ENCODE data around the gene AKAP9. TPM values are rescaled to one million over a fixed set of nuclear protein-coding genes. Genes with fewer than 3 reads are reported as not detected.
"Not testable (repeated sequence)": the region's sequence is repeated elsewhere in the genome, so short reads cannot be mapped to it uniquely, and the experiment has no call there.

The AKAP9 gene
- total RNA-seq, 4 donors from 2014 or later = 49.4 to 192 (median 68.0) TPM

DNA sequence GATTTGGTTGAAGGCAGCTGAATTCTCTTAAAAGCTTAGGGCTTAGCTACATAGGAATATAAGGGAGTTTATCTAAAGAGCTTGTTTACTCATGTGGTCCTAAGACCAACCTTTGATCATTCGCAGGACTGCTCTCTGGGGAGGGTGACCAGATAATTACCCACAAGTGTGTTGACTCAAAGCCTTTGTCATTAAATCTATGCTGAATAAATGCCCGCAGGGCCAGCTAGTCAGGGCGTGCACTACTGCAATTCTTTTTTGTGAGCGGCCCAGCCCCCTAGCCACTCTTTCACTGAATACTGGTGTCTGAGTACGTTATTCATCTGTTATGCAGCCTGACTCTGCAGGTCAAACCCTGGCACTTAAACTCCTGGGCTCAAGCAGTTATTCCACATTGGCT lies 69.6 kb downstream of the AKAP9 start:
- WGBS = 96% methylated on average over 5 of the region's 5 CpGs
- TF ChIP-seq EP300 (IDR thresholded peaks at IDR 0.05) = no peak
- TF ChIP-seq POLR2A (IDR thresholded peaks at IDR 0.05) = no peak
- no peak for TF ChIP-seq POLR2AphosphoS5 (IDR thresholded peaks at IDR 0.05)
- H3K36me3 ChIP-seq = peaks cover 62% of the 10 kb centered on the region
- no peak overlapping the region for H3K4me3 ChIP-seq
- no peaks in the 10 kb centered on the region for H3K27me3 ChIP-seq
- H3K27ac ChIP-seq = no peak overlapping the region
- no peaks in the 10 kb centered on the region for H3K9me3 ChIP-seq
- DNase-seq (ENCODE audit: low spot score in 2 of 2) = no peak
- no peaks in the 10 kb centered on the region for H3K4me1 ChIP-seq

DNA sequence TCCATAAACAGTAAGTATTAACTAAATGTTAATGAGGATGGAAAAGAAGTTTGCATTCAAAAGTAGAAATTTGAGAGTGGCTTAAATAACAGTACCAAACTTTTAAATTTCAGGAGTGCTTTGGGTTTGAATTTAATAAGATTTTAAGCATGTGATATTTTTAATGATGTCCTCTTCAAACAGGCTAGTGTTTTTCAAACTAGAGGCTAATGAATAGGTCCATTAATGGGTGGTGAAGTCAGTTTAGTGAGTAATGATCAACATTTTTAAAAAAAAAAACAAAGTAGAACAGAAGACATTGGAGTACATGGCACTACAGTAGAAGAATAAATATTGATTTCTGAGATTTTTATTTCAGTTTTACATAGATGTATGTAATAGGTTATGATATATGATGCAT lies 72.9 kb downstream of the AKAP9 start:
- Histone ChIP-seq H3K4me1 (no peaks in the 10 kb centered on the region), H3K27me3 (no peaks in the 10 kb centered on the region), H3K36me3 (peaks cover 67% of the 10 kb centered on the region), H3K4me3 (no peak overlapping the region), H3K27ac (no peak overlapping the region), H3K9me3 (no peaks in the 10 kb centered on the region)
- TF ChIP-seq, protein P1, sequence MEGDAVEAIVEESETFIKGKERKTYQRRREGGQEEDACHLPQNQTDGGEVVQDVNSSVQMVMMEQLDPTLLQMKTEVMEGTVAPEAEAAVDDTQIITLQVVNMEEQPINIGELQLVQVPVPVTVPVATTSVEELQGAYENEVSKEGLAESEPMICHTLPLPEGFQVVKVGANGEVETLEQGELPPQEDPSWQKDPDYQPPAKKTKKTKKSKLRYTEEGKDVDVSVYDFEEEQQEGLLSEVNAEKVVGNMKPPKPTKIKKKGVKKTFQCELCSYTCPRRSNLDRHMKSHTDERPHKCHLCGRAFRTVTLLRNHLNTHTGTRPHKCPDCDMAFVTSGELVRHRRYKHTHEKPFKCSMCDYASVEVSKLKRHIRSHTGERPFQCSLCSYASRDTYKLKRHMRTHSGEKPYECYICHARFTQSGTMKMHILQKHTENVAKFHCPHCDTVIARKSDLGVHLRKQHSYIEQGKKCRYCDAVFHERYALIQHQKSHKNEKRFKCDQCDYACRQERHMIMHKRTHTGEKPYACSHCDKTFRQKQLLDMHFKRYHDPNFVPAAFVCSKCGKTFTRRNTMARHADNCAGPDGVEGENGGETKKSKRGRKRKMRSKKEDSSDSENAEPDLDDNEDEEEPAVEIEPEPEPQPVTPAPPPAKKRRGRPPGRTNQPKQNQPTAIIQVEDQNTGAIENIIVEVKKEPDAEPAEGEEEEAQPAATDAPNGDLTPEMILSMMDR (IDR thresholded peaks at IDR 0.05) = no peak
- no peak for TF ChIP-seq EP300 (IDR thresholded peaks at IDR 0.05)
- no peak for TF ChIP-seq POLR2A (IDR thresholded peaks at IDR 0.05)
- TF ChIP-seq POLR2AphosphoS5 (IDR thresholded peaks at IDR 0.05) = no peak
- DNase-seq (ENCODE audit: low spot score in 2 of 2) = no peak

DNA sequence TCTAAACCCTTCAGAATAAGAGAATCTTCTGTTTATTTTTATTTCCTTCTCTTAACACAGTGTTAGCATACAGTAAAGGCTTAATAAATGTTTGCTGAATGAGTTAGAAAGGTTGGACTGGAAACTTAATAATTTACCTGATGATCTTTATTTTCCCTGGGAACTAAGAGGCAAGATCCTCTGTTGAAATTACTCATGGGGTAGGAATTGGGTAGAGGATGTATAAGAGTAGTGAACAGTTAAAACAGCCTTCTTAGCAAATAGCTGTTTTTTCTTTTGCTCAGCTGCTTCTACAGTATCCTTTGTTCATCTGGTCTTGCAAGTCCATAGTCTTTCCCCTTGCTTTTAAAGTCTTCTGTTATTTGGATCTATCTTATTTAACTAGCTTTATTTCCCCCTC lies 80.0 kb downstream of the AKAP9 start:
- TF ChIP-seq, protein P1 (IDR thresholded peaks at IDR 0.05) = no peak
- no peak for TF ChIP-seq POLR2AphosphoS5 (IDR thresholded peaks at IDR 0.05)
- no peak for TF ChIP-seq POLR2A (IDR thresholded peaks at IDR 0.05)
- no peak for TF ChIP-seq EP300 (IDR thresholded peaks at IDR 0.05)
- Histone ChIP-seq H3K27ac (no peak overlapping the region), H3K4me3 (no peak overlapping the region), H3K36me3 (peaks cover 73% of the 10 kb centered on the region), H3K4me1 (no peaks in the 10 kb centered on the region), H3K27me3 (no peaks in the 10 kb centered on the region), H3K9me3 (no peaks in the 10 kb centered on the region)
- DNase-seq (ENCODE audit: low spot score in 2 of 2) = no peak

DNA sequence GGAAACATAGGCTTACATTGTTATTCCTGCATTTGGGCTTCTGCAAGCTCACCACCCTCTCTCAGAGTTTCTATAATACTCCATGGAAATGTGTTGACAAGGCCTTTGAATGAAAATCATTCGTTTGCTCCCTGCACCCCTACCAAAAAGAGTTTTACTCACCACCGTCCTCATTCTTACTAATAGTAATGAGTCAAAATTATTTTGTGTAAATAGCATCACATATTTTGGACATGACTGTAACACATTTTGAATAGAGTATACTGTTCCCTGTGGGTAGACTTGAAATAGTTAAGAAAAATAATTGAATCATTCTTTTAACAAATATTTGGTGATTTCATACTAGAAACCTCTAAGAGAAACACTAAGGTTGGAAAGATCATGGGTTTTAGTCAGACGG lies 84.6 kb downstream of the AKAP9 start:
- H3K9me3 ChIP-seq = no peaks in the 10 kb centered on the region
- no peaks in the 10 kb centered on the region for H3K4me1 ChIP-seq
- TF ChIP-seq POLR2AphosphoS5 (IDR thresholded peaks at IDR 0.05) = no peak
- TF ChIP-seq EP300 (IDR thresholded peaks at IDR 0.05) = no peak
- TF ChIP-seq, protein P1 (IDR thresholded peaks at IDR 0.05) = no peak
- no peak for TF ChIP-seq POLR2A (IDR thresholded peaks at IDR 0.05)
- peaks cover 60% of the 10 kb centered on the region for H3K36me3 ChIP-seq
- no peak overlapping the region for H3K27ac ChIP-seq
- no peak overlapping the region for H3K4me3 ChIP-seq
- DNase-seq (ENCODE audit: low spot score in 2 of 2) = no peak
- H3K27me3 ChIP-seq = no peaks in the 10 kb centered on the region
- whole genome bisulfite sequencing = 87% methylated on average over 3 of the region's 3 CpGs

DNA sequence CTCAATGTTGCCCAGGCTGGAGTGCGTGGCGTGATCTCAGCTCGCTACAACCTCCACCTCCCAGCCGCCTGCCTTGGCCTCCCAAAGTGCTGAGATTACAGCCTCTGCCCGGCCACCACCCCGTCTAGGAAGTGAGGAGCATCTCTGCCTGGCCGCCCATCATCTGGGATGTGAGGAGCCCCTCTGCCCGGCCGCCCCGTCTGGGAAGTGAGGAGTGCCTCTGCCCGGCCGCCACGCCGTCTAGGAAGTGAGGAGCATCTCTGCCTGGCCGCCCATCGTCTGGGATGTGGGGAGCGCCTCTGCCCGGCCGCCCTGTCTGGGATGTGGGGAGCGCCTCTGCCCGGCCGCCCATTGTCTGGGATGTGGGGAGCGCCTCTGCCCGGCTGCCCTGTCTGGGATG lies 86.0 kb downstream of the AKAP9 start:
- no CpG with 5 or more reads among the region's 24 CpGs for WGBS
- not testable (repeated sequence) for H3K9me3 ChIP-seq; H3K27me3 ChIP-seq; H3K4me3 ChIP-seq; H3K27ac ChIP-seq; DNase-seq (ENCODE audit: low spot score in 2 of 2); H3K4me1 ChIP-seq
- H3K36me3 ChIP-seq = peaks cover 61% of the 10 kb centered on the region

DNA sequence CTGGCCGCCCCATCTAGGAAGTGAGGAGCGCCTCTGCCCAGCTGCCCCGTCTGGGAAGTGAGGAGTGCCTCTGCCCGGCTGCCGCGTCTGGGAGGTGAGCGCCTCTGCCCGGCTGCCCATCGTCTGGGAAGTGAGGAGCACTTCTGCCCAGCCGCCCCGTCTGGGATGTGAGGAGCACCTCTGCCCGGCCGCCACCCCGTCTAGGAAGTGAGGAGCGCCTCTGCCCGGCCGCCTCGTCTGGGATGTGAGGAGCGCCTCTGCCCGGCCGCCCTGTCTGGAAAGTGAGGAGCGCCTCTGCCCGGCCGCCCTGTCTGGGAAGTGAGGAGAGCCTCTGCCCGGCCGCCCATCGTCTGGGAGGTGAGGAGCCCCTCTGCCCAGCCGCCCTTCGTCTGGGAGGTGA lies 86.5 kb downstream of the AKAP9 start:
- H3K4me1 ChIP-seq; H3K27ac ChIP-seq; H3K4me3 ChIP-seq; H3K27me3 ChIP-seq; DNase-seq (ENCODE audit: low spot score in 2 of 2); H3K9me3 ChIP-seq: not testable (repeated sequence)
- 91% methylated on average over 11 of the region's 29 CpGs for WGBS
- peaks cover 63% of the 10 kb centered on the region for H3K36me3 ChIP-seq

DNA sequence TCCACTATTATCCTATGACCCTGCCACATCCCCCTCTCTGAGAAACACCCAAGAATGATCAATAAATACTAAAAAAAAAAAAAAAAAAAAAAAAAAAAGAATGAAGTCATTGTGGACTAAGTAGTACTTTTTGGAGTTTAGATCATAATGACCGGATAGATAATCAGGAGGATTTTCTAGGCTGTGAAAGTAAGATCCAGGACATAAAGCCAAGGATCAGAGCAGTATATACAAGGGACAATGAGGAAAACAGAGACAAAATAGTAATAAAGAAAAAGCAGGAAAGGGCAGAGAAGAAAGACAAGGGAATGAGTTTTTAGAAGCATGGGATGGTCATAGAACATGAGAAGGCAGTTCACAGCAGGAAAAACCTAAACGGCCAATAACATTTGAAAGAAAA lies 87.6 kb downstream of the AKAP9 start:
- Histone ChIP-seq H3K36me3 (peaks cover 60% of the 10 kb centered on the region), H3K4me3 (no peak overlapping the region)
- 86% methylated on average over 2 of the region's 2 CpGs for WGBS

More for the DNA sequence above, 87.6 kb downstream of the AKAP9 start:
- H3K27me3 ChIP-seq = no peaks in the 10 kb centered on the region
- no peak for DNase-seq (ENCODE audit: low spot score in 2 of 2)
- TF ChIP-seq EP300 (IDR thresholded peaks at IDR 0.05) (no peak), POLR2AphosphoS5 (IDR thresholded peaks at IDR 0.05) (no peak), POLR2A (IDR thresholded peaks at IDR 0.05) (no peak)
- TF ChIP-seq, protein P1 (IDR thresholded peaks at IDR 0.05) = no peak
- H3K4me1 ChIP-seq = no peaks in the 10 kb centered on the region
- H3K27ac ChIP-seq = no peak overlapping the region
- no peaks in the 10 kb centered on the region for H3K9me3 ChIP-seq

All from suprapubic skin (tissue), 4 donors.